A549 (cell line): ENCODE results near the gene GNG7. TPM values are rescaled to one million over a fixed set of nuclear protein-coding genes. Genes with fewer than 3 reads are reported as not detected.

Source experiments
- ATAC-seq, 2 experiments: fragments of 200-7000 bp in 1 of 2; fragments of >200 bp in 1 of 2; cut with Nextera tagmentation in 1 of 2; cut with Tn5 transposase in 1 of 2; 3 replicates each; pipeline versions ENCODE4 v1.8.0 to v1.9.1; 2018 to 2020; ENCODE audit warnings: mild to moderate bottlenecking in 1 of 2, moderate library complexity in 1 of 2
- CTCF ChIA-PET: fragments of 300-600 bp; sonication (Branson Sonifier 250); formaldehyde crosslinking; extraction: SDS; loops from one replicate; lab custom pipeline; 2021; ENCODE audit warnings: antibody characterized with exemption, inconsistent platforms; lab: Yijun Ruan, JAX
- POLR2A ChIA-PET: fragments of 350-600 bp; formaldehyde crosslinking; extraction: SDS; loops from one replicate; lab custom pipeline; 2021; ENCODE audit warnings: antibody characterized with exemption, inconsistent platforms; lab: Yijun Ruan, JAX
- DNase-seq, 2 experiments: peaks; one replicate each; pipeline versions ENCODE4 v3.0.0 to v3.0.0-alpha.2; 2011 to 2016; ENCODE audit warnings: low read depth in 1 of 2, low spot score in 1 of 2
- FAIRE-seq: peaks from 2 replicates; lab custom pipeline; 2011; peaks lifted over from hg19 to GRCh38; lab: Jason Lieb, UNC
- H3K27ac ChIP-seq, 2 experiments: fragments of >200 bp; sonication (Bioruptor Twin); formaldehyde crosslinking; 3 replicates each; pipeline ENCODE4 v1.5.1; 2016 to 2017
- H3K4me1 ChIP-seq: fragments of >200 bp; sonication (Bioruptor Twin); formaldehyde crosslinking; 3 replicates; pipeline ENCODE4 v1.6.1; 2016
- H3K4me2 ChIP-seq: fragments of >200 bp; sonication (Bioruptor Twin); formaldehyde crosslinking; 3 replicates; pipeline ENCODE4 v1.6.1; 2016
- H3K4me3 ChIP-seq: fragments of >200 bp; sonication (Bioruptor Twin); formaldehyde crosslinking; 3 replicates; pipeline ENCODE4 v1.5.1; 2016
- H3K9me3 ChIP-seq: fragments of >200 bp; sonication (Bioruptor Twin); formaldehyde crosslinking; 3 replicates; pipeline ENCODE4 v1.6.1; 2016
- BCL3 ChIP-seq: fragments of >200 bp; sonication (Bioruptor Twin); formaldehyde crosslinking; IDR thresholded peaks from 3 replicates; pipeline ENCODE4 v1.6.1; 2016
- CBX2 ChIP-seq: fragments of 200-600 bp; sonication (generic); IDR thresholded peaks from 2 replicates; pipeline ENCODE4 v1.6.1; 2016; ENCODE audit warnings: low read depth, mild to moderate bottlenecking, borderline replicate concordance
- CTCF ChIP-seq: fragments of >200 bp; sonication (Bioruptor Twin); formaldehyde crosslinking; IDR thresholded peaks from 3 replicates; pipeline ENCODE4 v1.5.1; 2016
- EHF ChIP-seq: fragments of 250-450 bp; sonication (Bioruptor Pico); IDR thresholded peaks from 2 replicates; pipeline ENCODE4 v1.5.0; 2020; ENCODE audit warnings: mild to moderate bottlenecking
- EHMT2 ChIP-seq: fragments of 200-600 bp; sonication (generic); IDR thresholded peaks from 2 replicates; pipeline ENCODE4 v1.6.1; 2016; ENCODE audit warnings: antibody characterized with exemption, low read depth, mild to moderate bottlenecking, moderate library complexity
- FOSB ChIP-seq: fragments of 250-450 bp; sonication (Bioruptor Pico); IDR thresholded peaks from 2 replicates; pipeline ENCODE4 v1.5.0; 2020; ENCODE audit warnings: mild to moderate bottlenecking, moderate library complexity
- FOXS1 ChIP-seq: fragments of 250-450 bp; sonication (Bioruptor Pico); IDR thresholded peaks from 2 replicates; pipeline ENCODE4 v1.5.0; 2020; ENCODE audit warnings: mild to moderate bottlenecking, moderate library complexity
- GATA3 ChIP-seq: IDR thresholded peaks from 2 replicates; pipeline ENCODE4 v1.6.1; 2012; ENCODE audit warnings: borderline replicate concordance
- HDAC2 ChIP-seq: fragments of 200-600 bp; sonication (generic); IDR thresholded peaks from 2 replicates; pipeline ENCODE4 v1.6.1; 2016
- HES2 ChIP-seq: fragments of >200 bp; sonication (Bioruptor Twin); formaldehyde crosslinking; IDR thresholded peaks from 2 replicates; pipeline ENCODE4 v1.6.1; 2016
- HEYL ChIP-seq: fragments of 250-450 bp; sonication (Bioruptor Pico); IDR thresholded peaks from 2 replicates; pipeline ENCODE4 v1.8.0; 2021; ENCODE audit warnings: mild to moderate bottlenecking, moderate library complexity
- HOXB13 ChIP-seq: fragments of 250-450 bp; sonication (Bioruptor Pico); IDR thresholded peaks from 2 replicates; pipeline ENCODE4 v1.5.0; 2020; ENCODE audit warnings: low read depth, mild to moderate bottlenecking, moderate library complexity
- JUNB ChIP-seq: fragments of >200 bp; sonication (Bioruptor Twin); formaldehyde crosslinking; IDR thresholded peaks from 2 replicates; pipeline ENCODE4 v1.6.1; 2016
- MAZ ChIP-seq: fragments of 150-350 bp; IDR thresholded peaks from 2 replicates; pipeline ENCODE4 v1.6.1; 2014; ENCODE audit warnings: antibody characterized with exemption, low read depth, low read length, borderline replicate concordance
- MYC ChIP-seq: IDR thresholded peaks from 2 replicates; pipeline ENCODE4 v1.6.1; 2012; ENCODE audit warnings: mild to moderate bottlenecking, inconsistent platforms, low read length, improper control_type of control experiment, borderline replicate concordance
- NFE2L2 ChIP-seq: fragments of 150-350 bp; conservative IDR thresholded peaks from 2 replicates; pipeline ENCODE4 v1.6.1; 2014; ENCODE audit warnings: low read length
- NPAS2 ChIP-seq: fragments of 250-450 bp; sonication (Bioruptor Pico); IDR thresholded peaks from 2 replicates; pipeline ENCODE4 v1.8.0; 2022; ENCODE audit warnings: mild to moderate bottlenecking, moderate library complexity, borderline replicate concordance
- POLR2AphosphoS2 ChIP-seq: conservative IDR thresholded peaks from 2 replicates; pipeline ENCODE4 v1.6.1; 2012; ENCODE audit warnings: low read length, improper control_type of control experiment, inconsistent platforms
- RARB ChIP-seq: fragments of 250-450 bp; sonication (Bioruptor Pico); IDR thresholded peaks from 2 replicates; pipeline ENCODE4 v1.8.0; 2021; ENCODE audit warnings: mild to moderate bottlenecking, moderate library complexity
- REST ChIP-seq: fragments of 200-600 bp; sonication (generic); IDR thresholded peaks from 2 replicates; pipeline ENCODE4 v1.6.1; 2016; ENCODE audit warnings: antibody characterized with exemption, mild to moderate bottlenecking, moderate library complexity
- RFX5 ChIP-seq: fragments of 450-650 bp; IDR thresholded peaks from 2 replicates; pipeline ENCODE4 v1.7.1; 2014; ENCODE audit warnings: antibody characterized with exemption, mild to moderate bottlenecking, moderate library complexity
- RNF2 ChIP-seq: fragments of 200-600 bp; sonication (generic); IDR thresholded peaks from 2 replicates; pipeline ENCODE4 v1.6.1; 2016; ENCODE audit warnings: low read depth, mild to moderate bottlenecking, antibody characterized with exemption, moderate library complexity, borderline replicate concordance
- TFCP2L1 ChIP-seq: fragments of 250-450 bp; sonication (Bioruptor Pico); IDR thresholded peaks from 2 replicates; pipeline ENCODE4 v1.5.0; 2021; ENCODE audit warnings: mild to moderate bottlenecking
- TP53 ChIP-seq: fragments of 250-450 bp; sonication (Bioruptor Pico); IDR thresholded peaks from 2 replicates; pipeline ENCODE4 v1.5.0; 2021; ENCODE audit warnings: mild to moderate bottlenecking, moderate library complexity
- ZC3H11A ChIP-seq: fragments of 450-650 bp; IDR thresholded peaks from 2 replicates; pipeline ENCODE4 v1.6.1; 2014; ENCODE audit warnings: antibody characterized with exemption, mild to moderate bottlenecking
- ZNF302 ChIP-seq: fragments of 250-450 bp; sonication (Bioruptor Pico); IDR thresholded peaks from 2 replicates; pipeline ENCODE4 v1.9.0; 2021; ENCODE audit warnings: inconsistent platforms, mild to moderate bottlenecking, moderate library complexity
- ZSCAN20 ChIP-seq: fragments of 250-450 bp; sonication (Bioruptor Pico); IDR thresholded peaks from 2 replicates; pipeline ENCODE4 v1.8.0; 2022; ENCODE audit warnings: mild to moderate bottlenecking, moderate library complexity
- WGBS: methylation state at CpG from one replicate; pipeline ENCODE4 v1.1.6; 2017; ENCODE audit errors: missing lambda C conversion rate; 5-methylcytosine and 5-hydroxymethylcytosine counted together
- polyA plus RNA-seq, 4 experiments: library from polyadenylated mRNA; depleted of rRNA in 3 of 4; stranded (reverse); fragments of >200 nt; fragmentation: RNase III in 1 of 4; extraction: RNeasy Plus Mini Kit Qiagen cat#74134 plus additional on column Dnase treatment in 1 of 4; gene quantifications; 2 replicates in 3 of 4; 3 replicates in 1 of 4; pipeline ENCODE4 v1.2.3, GENCODE V29; 2011 to 2017
- TF ChIP-seq, protein P1 (sequence below): IDR thresholded peaks from 2 replicates; pipeline ENCODE4 v1.6.1; 2012
- TF ChIP-seq, protein P2 (sequence below): fragments of 150-350 bp; IDR thresholded peaks from 2 replicates; pipeline ENCODE4 v1.6.1; 2014; ENCODE audit warnings: low read depth, mild to moderate bottlenecking, low read length

Gene GNG7
- polyA plus RNA-seq, 2 of the 4 experiments (the other 2 are of a cell fraction): 0.06 to 0.08 TPM

- H3K4me3 ChIP-seq: no peak overlapping the region
- H3K4me1 ChIP-seq: peaks cover 9% of the 10 kb centered on the region; the same call in 2 of the 3 replicates
- FAIRE-seq (no peak), DNase-seq (no peak), ATAC-seq (no peak)
- no peak for TF ChIP-seq NPAS2 (CRISPR knock-in tag)
- TF ChIP-seq RNF2: no peak
- TF ChIP-seq CTCF: no peak
- TF ChIP-seq EHMT2: no peak
- no peak for TF ChIP-seq REST
- TF ChIP-seq RARB (CRISPR knock-in tag): no peak
- no peak for TF ChIP-seq TFCP2L1
- TF ChIP-seq NFE2L2: no peak
- no peak for TF ChIP-seq CBX2
- no peak for TF ChIP-seq ZNF302 (CRISPR knock-in tag)
- no peak for TF ChIP-seq MYC
- TF ChIP-seq HEYL (CRISPR knock-in tag): no peak
- TF ChIP-seq BCL3: no peak
- no peak for TF ChIP-seq HDAC2
- TF ChIP-seq RFX5: no peak
- TF ChIP-seq FOXS1: no peak
- no peak for TF ChIP-seq ZSCAN20 (CRISPR knock-in tag)
- no peak for TF ChIP-seq ZC3H11A
- TF ChIP-seq FOSB: no peak
- ChIA-PET POLR2A (interaction anchor here (1.2 to 1.5 kb wide), 2 partner anchors 41 to 42 kb away, joined by 3 to 4 read pairs; partner anchors contain the start of gene GADD45B), CTCF (interaction anchor here (0.6 kb wide), 1 partner anchor 71 kb away, joined by 3 read pairs; no protein-coding TSS in a partner anchor)
- H3K27ac ChIP-seq: peak overlapping the region; percentile 41 to 74; a peak in 4 of 6 replicates
- H3K9me3 ChIP-seq: no peaks in the 10 kb centered on the region
- WGBS: 68% methylated on average over 25 of the region's 35 CpGs
- 0 out of 3 replicates have a peak overlapping the region, but pooled peaks have one; percentile 12 for H3K4me2 ChIP-seq
Measured at GRCh38 chr19:2517881-2518601, 184.5 kb downstream of the GNG7 start.

DNA sequence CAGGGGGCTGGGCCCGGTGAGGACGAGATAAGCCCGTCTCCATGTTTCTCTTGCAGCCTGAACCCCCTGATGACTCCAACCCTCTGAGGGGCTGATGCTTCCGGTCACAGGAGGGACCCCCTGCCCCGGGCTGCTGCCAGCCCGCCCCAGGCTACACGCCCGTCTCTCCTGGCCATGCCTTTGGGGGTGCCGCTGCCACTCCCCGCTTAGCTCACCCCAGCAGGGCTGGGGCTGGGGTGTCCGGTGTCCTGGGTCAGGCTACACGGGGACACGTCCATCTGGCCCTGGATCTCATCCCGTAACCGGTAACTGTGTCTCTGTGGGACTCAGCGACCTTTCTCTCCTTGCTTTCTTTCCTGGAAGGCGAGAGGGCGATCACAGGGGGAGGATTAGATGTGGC lies 185.8 kb downstream of the GNG7 start:
- H3K4me3 ChIP-seq: no peak overlapping the region
- WGBS: 86% methylated on average over 7 of the region's 18 CpGs
- DNase-seq: no peak
- FAIRE-seq: no peak
- H3K4me1 ChIP-seq: peaks cover 8% of the 10 kb centered on the region; the same call in 2 of the 3 replicates
- H3K9me3 ChIP-seq: no peaks in the 10 kb centered on the region
- POLR2A ChIA-PET: no interaction called here
- no peak overlapping the region for H3K4me2 ChIP-seq
- peak overlapping the region in 1 of 2 experiments; percentile 61; a peak in 3 of 6 replicates for H3K27ac ChIP-seq
- no peak for ATAC-seq
- CTCF ChIA-PET: interaction anchor here (1.0 to 1.9 kb wide), 3 partner anchors 13 to 97 kb away, joined by 3 to 6 read pairs (median 3); no protein-coding TSS in a partner anchor
- TF ChIP-seq RARB (CRISPR knock-in tag): no peak
- TF ChIP-seq GATA3: no peak
- no peak for TF ChIP-seq ZC3H11A
- TF ChIP-seq TP53 (CRISPR knock-in tag): no peak
- TF ChIP-seq, protein P1, sequence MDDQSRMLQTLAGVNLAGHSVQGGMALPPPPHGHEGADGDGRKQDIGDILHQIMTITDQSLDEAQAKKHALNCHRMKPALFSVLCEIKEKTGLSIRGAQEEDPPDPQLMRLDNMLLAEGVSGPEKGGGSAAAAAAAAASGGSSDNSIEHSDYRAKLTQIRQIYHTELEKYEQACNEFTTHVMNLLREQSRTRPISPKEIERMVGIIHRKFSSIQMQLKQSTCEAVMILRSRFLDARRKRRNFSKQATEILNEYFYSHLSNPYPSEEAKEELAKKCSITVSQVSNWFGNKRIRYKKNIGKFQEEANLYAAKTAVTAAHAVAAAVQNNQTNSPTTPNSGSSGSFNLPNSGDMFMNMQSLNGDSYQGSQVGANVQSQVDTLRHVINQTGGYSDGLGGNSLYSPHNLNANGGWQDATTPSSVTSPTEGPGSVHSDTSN: no peak
- TF ChIP-seq, protein P2, sequence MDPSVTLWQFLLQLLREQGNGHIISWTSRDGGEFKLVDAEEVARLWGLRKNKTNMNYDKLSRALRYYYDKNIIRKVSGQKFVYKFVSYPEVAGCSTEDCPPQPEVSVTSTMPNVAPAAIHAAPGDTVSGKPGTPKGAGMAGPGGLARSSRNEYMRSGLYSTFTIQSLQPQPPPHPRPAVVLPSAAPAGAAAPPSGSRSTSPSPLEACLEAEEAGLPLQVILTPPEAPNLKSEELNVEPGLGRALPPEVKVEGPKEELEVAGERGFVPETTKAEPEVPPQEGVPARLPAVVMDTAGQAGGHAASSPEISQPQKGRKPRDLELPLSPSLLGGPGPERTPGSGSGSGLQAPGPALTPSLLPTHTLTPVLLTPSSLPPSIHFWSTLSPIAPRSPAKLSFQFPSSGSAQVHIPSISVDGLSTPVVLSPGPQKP: no peak
- no peak for TF ChIP-seq ZSCAN20 (CRISPR knock-in tag)
- TF ChIP-seq POLR2AphosphoS2: no peak
- no peak for TF ChIP-seq MAZ
- no peak for TF ChIP-seq HOXB13
- no peak for TF ChIP-seq EHF (CRISPR knock-in tag)
- no peak for TF ChIP-seq JUNB
- no peak for TF ChIP-seq HES2
